Measurements from ENCODE around the gene CATSPER1. TPM values are rescaled to one million over a fixed set of nuclear protein-coding genes. Genes with fewer than 3 reads are reported as not detected.

The CATSPER1 gene
- total RNA-seq, 1 donor from 2014 or later: not detected

- Histone ChIP-seq H3K27me3 (no peaks in the 10 kb centered on the region), H3K9me3 (no peaks in the 10 kb centered on the region), H3K27ac (no peak overlapping the region), H3K4me3 (no peak overlapping the region), H3K36me3 (peaks cover 0 to 50% of the 10 kb centered on the region in 2 donors), H3K4me1 (no peaks in the 10 kb centered on the region)
- DNase-seq (ENCODE audit: extremely low spot score in 2 of 2): no peak
- no peak for TF ChIP-seq POLR2AphosphoS5 (IDR thresholded peaks at IDR 0.05; ENCODE audit: insufficient read depth in 1 of 2, low read depth in 1 of 2)
- no peak for TF ChIP-seq CTCF (IDR thresholded peaks at IDR 0.05)
- no peak for TF ChIP-seq POLR2A (IDR thresholded peaks at IDR 0.05)
- intact Hi-C loops (cut with DNase I): no loop called here
Observed at GRCh38 chr11:65973439-65974110, 52.7 kb downstream of the CATSPER1 start.

GRCh38 chr11:65972116-65972515 is 54.2 kb downstream of the CATSPER1 start:
- Histone ChIP-seq H3K27ac (no peak overlapping the region), H3K4me3 (no peak overlapping the region), H3K27me3 (no peaks in the 10 kb centered on the region), H3K4me1 (no peaks in the 10 kb centered on the region), H3K9me3 (no peaks in the 10 kb centered on the region), H3K36me3 (peaks cover 5 to 51% of the 10 kb centered on the region in 2 donors)
- no peak for DNase-seq (ENCODE audit: extremely low spot score in 2 of 2)
- no peak for TF ChIP-seq POLR2A (IDR thresholded peaks at IDR 0.05)
- no peak for TF ChIP-seq CTCF (IDR thresholded peaks at IDR 0.05)
- no peak for TF ChIP-seq POLR2AphosphoS5 (IDR thresholded peaks at IDR 0.05; ENCODE audit: insufficient read depth in 1 of 2, low read depth in 1 of 2)
- intact Hi-C loops (cut with DNase I): no loop called here

- no peak overlapping the region for H3K4me3 ChIP-seq
- peaks cover 5 to 66% of the 10 kb centered on the region in 2 donors for H3K36me3 ChIP-seq
- TF ChIP-seq CTCF (IDR thresholded peaks at IDR 0.05) (no peak), POLR2A (IDR thresholded peaks at IDR 0.05) (no peak), POLR2AphosphoS5 (IDR thresholded peaks at IDR 0.05; ENCODE audit: insufficient read depth in 1 of 2, low read depth in 1 of 2) (no peak)
- DNase-seq (ENCODE audit: extremely low spot score in 2 of 2): no peak
- peaks cover 8% of the 10 kb centered on the region for H3K4me1 ChIP-seq
- intact Hi-C loops (cut with DNase I): no loop called here
- no peaks in the 10 kb centered on the region for H3K27me3 ChIP-seq
- H3K27ac ChIP-seq: no peak overlapping the region
- no peaks in the 10 kb centered on the region for H3K9me3 ChIP-seq
Observed at GRCh38 chr11:65968600-65969482, 57.4 kb downstream of the CATSPER1 start.

- H3K27ac ChIP-seq: no peak overlapping the region
- H3K36me3 ChIP-seq: peaks cover 5 to 66% of the 10 kb centered on the region in 2 donors
- intact Hi-C loops (cut with DNase I): no loop called here
- peak in 1 of 2 donors; percentile 67 for DNase-seq (ENCODE audit: extremely low spot score in 2 of 2)
- no peaks in the 10 kb centered on the region for H3K27me3 ChIP-seq
- H3K4me3 ChIP-seq: no peak overlapping the region
- H3K4me1 ChIP-seq: peaks cover 22% of the 10 kb centered on the region
- no peaks in the 10 kb centered on the region for H3K9me3 ChIP-seq
- no peak for TF ChIP-seq POLR2AphosphoS5 (IDR thresholded peaks at IDR 0.05; ENCODE audit: insufficient read depth in 1 of 2, low read depth in 1 of 2)
- no peak for TF ChIP-seq POLR2A (IDR thresholded peaks at IDR 0.05)
- TF ChIP-seq CTCF (IDR thresholded peaks at IDR 0.05): no peak
Observed at GRCh38 chr11:65967329-65967934, 58.8 kb downstream of the CATSPER1 start.

Other genes starting within 250 kb of the CATSPER1 start
- gene AP5B1, start 245.5 kb downstream of the CATSPER1 start, total RNA-seq: 16.5 TPM
- 17.4 TPM for gene OVOL1, start 239.4 kb downstream of the CATSPER1 start, total RNA-seq
- 1.5 TPM for gene SNX32, start 192.5 kb downstream of the CATSPER1 start, total RNA-seq
- gene CFL1, start 168.3 kb downstream of the CATSPER1 start, total RNA-seq: 589 TPM
- gene MUS81, start 166.0 kb downstream of the CATSPER1 start, total RNA-seq: 48.9 TPM
- 57.9 TPM for gene EFEMP2, start 153.7 kb downstream of the CATSPER1 start, total RNA-seq
- gene CTSW, start 146.6 kb downstream of the CATSPER1 start, total RNA-seq: 0.74 TPM
- gene FIBP, start 138.0 kb downstream of the CATSPER1 start, total RNA-seq: 78.6 TPM
- gene CCDC85B, start 135.8 kb downstream of the CATSPER1 start, total RNA-seq: 76.4 TPM
- 20.9 TPM for gene FOSL1, start 126.1 kb downstream of the CATSPER1 start, total RNA-seq
- gene C11orf68, start 107.4 kb downstream of the CATSPER1 start, total RNA-seq: 21.1 TPM
- 59.2 TPM for gene DRAP1, start 107.1 kb downstream of the CATSPER1 start, total RNA-seq
- gene TSGA10IP, start 81.0 kb downstream of the CATSPER1 start, total RNA-seq: not detected
- 26.0 TPM for gene SART1, start 64.7 kb downstream of the CATSPER1 start, total RNA-seq
- 50.6 TPM for gene EIF1AD, start 24.3 kb downstream of the CATSPER1 start, total RNA-seq
- gene BANF1, start 24.0 kb downstream of the CATSPER1 start, total RNA-seq: 54.5 TPM
- 5.6 TPM for gene CST6, start 14.5 kb downstream of the CATSPER1 start, total RNA-seq
- gene GAL3ST3, start 22.7 kb upstream of the CATSPER1 start, total RNA-seq: not detected
- 107 TPM for gene SF3B2, start 25.9 kb upstream of the CATSPER1 start, total RNA-seq
- 66.0 TPM for gene PACS1, start 43.8 kb upstream of the CATSPER1 start, total RNA-seq
- gene KLC2, start 231.2 kb upstream of the CATSPER1 start, total RNA-seq: 14.0 TPM
- gene RAB1B, start 242.2 kb upstream of the CATSPER1 start, total RNA-seq: 72.7 TPM

Measured in vagina (tissue), 2 donors.